H1 (cell line): ENCODE measurements around the gene SLC39A13. TPM values are rescaled to one million over a fixed set of nuclear protein-coding genes. Genes with fewer than 3 reads are reported as not detected.

Experiments used
- CTCF ChIA-PET: fragments of 300-600 bp; sonication (Branson Sonifier 250); formaldehyde crosslinking; loops from one replicate; lab custom pipeline; 2021; ENCODE audit not compliant: partially characterized antibody; lab: Charles Lee
- POLR2A ChIA-PET: fragments of 300-600 bp; sonication (Branson Sonifier 250); formaldehyde crosslinking; loops from one replicate; lab custom pipeline; 2021; ENCODE audit warnings: inconsistent platforms; ENCODE audit not compliant: partially characterized antibody; lab: Charles Lee
- DNase-seq, 2 experiments: peaks; one replicate each; pipeline versions ENCODE4 v3.0.0 to v3.0.0-alpha.2; 2010 to 2022; ENCODE audit warnings: low spot score in 2 of 2, low read depth in 1 of 2, mixed read lengths in 1 of 2
- FAIRE-seq: peaks from 2 replicates; lab custom pipeline; 2011; peaks lifted over from hg19 to GRCh38; lab: Jason Lieb, UNC
- H2AFZ ChIP-seq: 2 replicates; pipeline ENCODE4 v1.8.1; 2012; ENCODE audit warnings: low read length, inconsistent platforms
- H2AK5ac ChIP-seq: 2 replicates; pipeline ENCODE4 v1.6.1; 2013; ENCODE audit warnings: low read depth, low read length
- H2BK120ac ChIP-seq: replicated peaks from 2 replicates; pipeline ENCODE3; 2013; ENCODE audit warnings: low read depth, low read length, inconsistent platforms
- H2BK12ac ChIP-seq: 2 replicates; pipeline ENCODE4 v1.6.1; 2013; ENCODE audit warnings: low read depth, low read length
- H2BK15ac ChIP-seq: 2 replicates; pipeline ENCODE4 v1.6.1; 2013; ENCODE audit warnings: low read length
- H2BK20ac ChIP-seq: 2 replicates; pipeline ENCODE4 v1.6.1; 2013; ENCODE audit warnings: low read length
- H2BK5ac ChIP-seq: 2 replicates; pipeline ENCODE4 v1.6.1; 2013; ENCODE audit warnings: low read depth, low read length
- H3K14ac ChIP-seq: 2 replicates; pipeline ENCODE4 v1.6.1; 2013; ENCODE audit warnings: inconsistent platforms; ENCODE audit not compliant: insufficient read length
- H3K18ac ChIP-seq: 2 replicates; pipeline ENCODE4 v1.6.1; 2013; ENCODE audit warnings: low read length; ENCODE audit errors: extremely low read depth
- H3K23ac ChIP-seq: 2 replicates; pipeline ENCODE4 v1.6.1; 2013; ENCODE audit warnings: inconsistent platforms; ENCODE audit not compliant: insufficient read length
- H3K23me2 ChIP-seq: 2 replicates; pipeline ENCODE4 v1.6.1; 2013; ENCODE audit warnings: low read depth, low read length
- H3K27ac ChIP-seq: 2 replicates; pipeline ENCODE4 v1.6.1; 2011; ENCODE audit warnings: low read depth, low read length, inconsistent platforms
- H3K27me3 ChIP-seq, 4 experiments: replicated peaks in 1 of 4; 1 replicate in 1 of 4; 2 replicates in 3 of 4; pipeline versions ENCODE4 v1.6.1 to v1.8.1; 2011 to 2013; ENCODE audit warnings: low read length in 3 of 4, mild to moderate bottlenecking in 3 of 4, inconsistent platforms in 2 of 4, mixed read lengths in 2 of 4, moderate library complexity in 1 of 4; ENCODE audit not compliant: control insufficient read depth in 3 of 4, insufficient read depth in 3 of 4; ENCODE audit errors: extremely low read depth in 1 of 4
- H3K36me3 ChIP-seq, 4 experiments: 2 replicates each; pipeline versions ENCODE4 v1.6.1 to v1.8.1; 2011 to 2013; ENCODE audit warnings: mild to moderate bottlenecking in 4 of 4, low read length in 3 of 4, moderate library complexity in 2 of 4, control low read depth in 1 of 4, inconsistent platforms in 1 of 4; ENCODE audit not compliant: insufficient read depth in 4 of 4, control insufficient read depth in 2 of 4
- H3K4ac ChIP-seq: replicated peaks from 2 replicates; pipeline ENCODE3; 2013; ENCODE audit warnings: low read length, low read depth, mixed read lengths, inconsistent platforms; ENCODE audit not compliant: insufficient read length
- H3K4me1 ChIP-seq, 4 experiments: replicated peaks in 1 of 4; 1 replicate in 1 of 4; 2 replicates in 3 of 4; pipeline versions ENCODE4 v1.6.1 to v1.8.1; 2011 to 2013; ENCODE audit warnings: low read length in 3 of 4, inconsistent platforms in 2 of 4, mixed read lengths in 1 of 4; ENCODE audit not compliant: insufficient read depth in 4 of 4, control insufficient read depth in 3 of 4
- H3K4me2 ChIP-seq, 2 experiments: 2 replicates each; pipeline versions ENCODE4 v1.6.1 to v1.8.1; 2011 to 2013; ENCODE audit warnings: low read depth in 2 of 2, low read length in 2 of 2, control low read depth in 1 of 2, inconsistent platforms in 1 of 2, mild to moderate bottlenecking in 1 of 2; ENCODE audit not compliant: insufficient read depth in 1 of 2
- H3K4me3 ChIP-seq, 4 experiments: fragments of 200-600, 300-600 bp in 1 of 4; sonication (generic), shearing (Covaris generic), sonication (Bioruptor Twin) in 1 of 4; 2 replicates each; pipeline versions ENCODE4 v1.5.1 to v1.8.1; 2011 to 2016; ENCODE audit warnings: low read length in 4 of 4, low read depth in 3 of 4, control low read depth in 2 of 4, inconsistent platforms in 2 of 4, mild to moderate bottlenecking in 2 of 4, mixed read lengths in 1 of 4, moderate library complexity in 1 of 4; ENCODE audit not compliant: insufficient read depth in 2 of 4; ENCODE audit errors: extremely low read depth in 1 of 4
- H3K56ac ChIP-seq: replicated peaks from 2 replicates; pipeline ENCODE3; 2013; ENCODE audit warnings: low read depth, mild to moderate bottlenecking, mixed read lengths, low read length, inconsistent platforms; ENCODE audit not compliant: insufficient read length
- H3K79me1 ChIP-seq: 2 replicates; pipeline ENCODE4 v1.6.1; 2013; ENCODE audit warnings: low read depth, low read length, control low read depth
- H3K79me2 ChIP-seq, 2 experiments: 2 replicates each; pipeline versions ENCODE4 v1.6.1 to v1.8.1; 2012 to 2013; ENCODE audit warnings: low read length in 2 of 2, mild to moderate bottlenecking in 2 of 2, inconsistent platforms in 1 of 2; ENCODE audit not compliant: insufficient read depth in 2 of 2, control insufficient read depth in 1 of 2
- H3K9ac ChIP-seq, 4 experiments: replicated peaks in 1 of 4; 1 replicate in 1 of 4; 2 replicates in 3 of 4; pipeline versions ENCODE4 v1.6.1 to v1.8.1; 2011 to 2013; ENCODE audit warnings: low read depth in 3 of 4, low read length in 3 of 4, control low read depth in 2 of 4, mild to moderate bottlenecking in 2 of 4, moderate library complexity in 2 of 4, inconsistent platforms in 1 of 4; ENCODE audit errors: extremely low read depth in 1 of 4
- H3K9me3 ChIP-seq, 2 experiments: 2 replicates each; pipeline versions ENCODE4 v1.6.1 to v1.8.1; 2012 to 2013; ENCODE audit warnings: mild to moderate bottlenecking in 2 of 2, moderate library complexity in 2 of 2, control low read depth in 1 of 2, inconsistent platforms in 1 of 2, low read depth in 1 of 2, low read length in 1 of 2, mixed read lengths in 1 of 2; ENCODE audit not compliant: insufficient read depth in 2 of 2
- H4K20me1 ChIP-seq, 2 experiments: replicated peaks in 1 of 2; 2 replicates each; pipeline versions ENCODE3 to v1.8.1; 2011 to 2013; ENCODE audit warnings: inconsistent platforms in 2 of 2, low read length in 2 of 2, mild to moderate bottlenecking in 1 of 2; ENCODE audit not compliant: insufficient read depth in 2 of 2, control insufficient read depth in 1 of 2
- H4K5ac ChIP-seq: 2 replicates; pipeline ENCODE4 v1.6.1; 2013; ENCODE audit warnings: low read length, low read depth, mixed read lengths, inconsistent platforms; ENCODE audit not compliant: insufficient read length
- H4K8ac ChIP-seq: 2 replicates; pipeline ENCODE4 v1.8.0; 2013; ENCODE audit warnings: mild to moderate bottlenecking, moderate library complexity, low read length, inconsistent platforms; ENCODE audit not compliant: insufficient read depth; ENCODE audit errors: extremely low read depth
- H4K91ac ChIP-seq: replicated peaks from 2 replicates; pipeline ENCODE3; 2013; ENCODE audit warnings: low read length, mixed read lengths, inconsistent platforms; ENCODE audit not compliant: insufficient read length
- KDM4A ChIP-seq: IDR thresholded peaks from one replicate; pipeline ENCODE4 v1.7.1; 2012; ENCODE audit warnings: low read depth, mild to moderate bottlenecking, moderate library complexity, low read length, inconsistent platforms; ENCODE audit not compliant: severe bottlenecking
- MAFK ChIP-seq: IDR thresholded peaks from 2 replicates; pipeline ENCODE4 v1.6.1; 2012; ENCODE audit warnings: low read depth, mild to moderate bottlenecking, improper control_type of control experiment, low read length
- SAP30 ChIP-seq: fragments of 300-600 bp; sonication (generic); IDR thresholded peaks from 2 replicates; pipeline ENCODE4 v1.7.1; 2012; ENCODE audit warnings: low read length, moderate library complexity, mild to moderate bottlenecking, inconsistent platforms; ENCODE audit not compliant: insufficient read depth, insufficient replicate concordance
- SP4 ChIP-seq: IDR thresholded peaks from 2 replicates; pipeline ENCODE4 v1.6.1; 2012; ENCODE audit warnings: low read length, inconsistent platforms
- SUZ12 ChIP-seq: fragments of 200-600 bp; sonication (generic); IDR thresholded peaks from 2 replicates; pipeline ENCODE4 v1.6.1; 2012; ENCODE audit warnings: mild to moderate bottlenecking, inconsistent platforms, low read length, moderate library complexity, mixed read lengths
- TAF7 ChIP-seq: optimal IDR thresholded peaks from 2 replicates; pipeline ENCODE3; 2011; ENCODE audit warnings: low read depth, mild to moderate bottlenecking, inconsistent platforms, low read length, moderate library complexity, borderline replicate concordance
- TEAD4 ChIP-seq: IDR thresholded peaks from 2 replicates; pipeline ENCODE4 v1.6.1; 2012; ENCODE audit warnings: low read depth, low read length, inconsistent platforms, mixed read lengths
- WGBS, 2 experiments: shearing (Covaris generic) in 1 of 2; methylation state at CpG; one replicate each; pipeline versions ENCODE4 v1.1.6 to v1.1.7; 2013 to 2015; ENCODE audit warnings: low lambda C conversion rate in 2 of 2, mixed read lengths in 2 of 2, inconsistent platforms in 1 of 2, low coverage in 1 of 2, missing lambda C conversion rate in 1 of 2; ENCODE audit not compliant: insufficient replicate concordance in 2 of 2, insufficient coverage in 1 of 2, insufficient read length in 1 of 2; ENCODE audit errors: extremely low coverage in 1 of 2, missing lambda C conversion rate in 1 of 2; 5-methylcytosine and 5-hydroxymethylcytosine counted together
- polyA plus RNA-seq, 7 experiments: library from polyadenylated mRNA; depleted of rRNA in 3 of 7; stranded (reverse) in 5 of 7; unstranded in 2 of 7; fragments of >200 nt in 5 of 7; fragments of 200-250 nt in 2 of 7; gene quantifications; 1 replicate in 5 of 7; 2 replicates in 1 of 7; 4 replicates in 1 of 7; pipeline versions ENCODE4 v1.2.1 to v1.2.3, GENCODE V29; 2011 to 2013; ENCODE audit warnings: missing spikeins in 2 of 7, mixed read lengths in 2 of 7
- total RNA-seq: library from RNA; stranded (reverse); fragmentation: NEBNext Ultra II Directional; extraction: Animal tissue kit (Norgen Biotek cat#: 25700); gene quantifications from 2 replicates; pipeline ENCODE4 v1.2.1, GENCODE V29; 2021
- TF ChIP-seq, protein P1 (sequence below): IDR thresholded peaks from 2 replicates; pipeline ENCODE4 v1.6.1; 2012; ENCODE audit warnings: inconsistent platforms

The SLC39A13 gene
- total and polyA plus RNA-seq, 2 of the 8 experiments (the other 6 are each of a cell fraction or from before 2014, with no cell fraction given), result 23.2 to 30.0 TPM

DNA sequence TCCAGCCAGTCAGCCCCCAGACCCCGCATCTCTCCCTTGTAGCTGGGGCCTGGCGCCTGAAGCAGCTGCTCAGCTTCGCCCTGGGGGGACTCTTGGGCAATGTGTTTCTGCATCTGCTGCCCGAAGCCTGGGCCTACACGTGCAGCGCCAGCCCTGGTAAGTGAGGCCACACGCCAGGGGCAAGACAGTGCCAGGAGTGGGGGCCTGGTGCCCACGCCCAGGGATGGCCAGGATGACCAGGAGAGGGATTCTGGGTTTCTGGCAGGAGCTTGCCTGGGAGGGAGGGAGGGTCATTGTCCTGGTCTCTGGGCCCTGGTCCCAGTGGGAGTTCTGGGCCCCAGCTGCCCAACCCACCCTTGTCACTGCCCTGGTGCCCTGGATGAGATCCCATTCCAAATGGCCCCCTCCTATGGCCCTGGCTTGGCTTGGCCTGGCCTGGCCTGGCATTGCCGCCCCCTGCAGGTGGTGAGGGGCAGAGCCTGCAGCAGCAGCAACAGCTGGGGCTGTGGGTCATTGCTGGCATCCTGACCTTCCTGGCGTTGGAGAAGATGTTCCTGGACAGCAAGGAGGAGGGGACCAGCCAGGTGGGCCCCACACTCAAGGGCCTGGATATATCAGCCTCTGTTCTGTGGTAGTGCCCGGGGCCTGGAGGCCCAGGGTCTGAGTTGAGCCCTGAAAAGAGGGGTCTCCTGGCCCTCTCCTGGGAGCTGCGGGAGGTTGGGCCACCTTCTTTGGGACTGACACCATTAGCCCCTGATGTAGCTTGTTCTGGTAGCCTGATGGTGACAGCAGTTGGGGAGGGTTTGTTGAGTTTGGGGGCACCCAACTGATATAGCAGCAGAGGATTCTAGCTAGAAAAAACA lies 3.7 kb downstream of the SLC39A13 start:
- H3K9ac ChIP-seq, result no peak overlapping the region
- TF ChIP-seq, protein P1, sequence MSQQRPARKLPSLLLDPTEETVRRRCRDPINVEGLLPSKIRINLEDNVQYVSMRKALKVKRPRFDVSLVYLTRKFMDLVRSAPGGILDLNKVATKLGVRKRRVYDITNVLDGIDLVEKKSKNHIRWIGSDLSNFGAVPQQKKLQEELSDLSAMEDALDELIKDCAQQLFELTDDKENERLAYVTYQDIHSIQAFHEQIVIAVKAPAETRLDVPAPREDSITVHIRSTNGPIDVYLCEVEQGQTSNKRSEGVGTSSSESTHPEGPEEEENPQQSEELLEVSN, result no peak
- TF ChIP-seq KDM4A (no peak), TAF7 (no peak), SP4 (no peak), SAP30 (no peak), TEAD4 (no peak), SUZ12 (no peak), MAFK (no peak)

More for the DNA sequence above, 3.7 kb downstream of the SLC39A13 start:
- no peak overlapping the region for H2BK15ac ChIP-seq
- H2AK5ac ChIP-seq, result no peak overlapping the region
- H3K27ac ChIP-seq, result no peak overlapping the region
- H3K56ac ChIP-seq, result no peak overlapping the region
- no peaks in the 10 kb centered on the region for H3K79me1 ChIP-seq
- no peaks in the 10 kb centered on the region for H3K27me3 ChIP-seq
- 80% methylated on average over 12 of the region's 12 CpGs; no CpG with 5 or more reads in 1 of the 2 experiments for WGBS, 2 experiments
- H2BK120ac ChIP-seq, result no peak overlapping the region
- ChIA-PET POLR2A (interaction anchor here (0.6 to 12.8 kb wide), 8 partner anchors 9 to 349 kb away, joined by 3 to 140 read pairs (median 4); partner anchors contain the start of gene PSMC3), CTCF (interaction anchor here (0.6 to 6.2 kb wide), 41 partner anchors 9 to 499 kb away, joined by 3 to 59 read pairs (median 4); partner anchors contain the start of genes CELF1, DDB2, PSMC3 and RAPSN)
- FAIRE-seq, result no peak
- H3K4me1 ChIP-seq, result peaks cover 4 to 12% (median 10%) of the 10 kb centered on the region in 4 experiments
- H3K4ac ChIP-seq, result no peak overlapping the region
- no peak overlapping the region for H3K23ac ChIP-seq
- H3K9me3 ChIP-seq, result no peaks in the 10 kb centered on the region
- H4K5ac ChIP-seq, result no peak overlapping the region
- no peaks in the 10 kb centered on the region; a peak in 1 of 4 replicates for H3K79me2 ChIP-seq
- H4K8ac ChIP-seq, result peak overlapping the region; percentile 57; the same call in 1 of the 2 replicates
- H2BK12ac ChIP-seq, result no peak overlapping the region
- H4K20me1 ChIP-seq, result peaks cover 0 to 8% of the 10 kb centered on the region in 2 experiments
- no peak overlapping the region for H2BK5ac ChIP-seq
- peak in 1 of 2 experiments; percentile 90 for DNase-seq
- H2AFZ ChIP-seq, result no peak overlapping the region
- peaks cover 0 to 2% (median 0%) of the 10 kb centered on the region in 4 experiments; a peak in 2 of 8 replicates for H3K36me3 ChIP-seq
- no peak overlapping the region for H3K18ac ChIP-seq
- no peak overlapping the region for H4K91ac ChIP-seq
- no peak overlapping the region for H2BK20ac ChIP-seq
- peaks cover 11% of the 10 kb centered on the region for H3K23me2 ChIP-seq
- no peak overlapping the region for H3K4me3 ChIP-seq
- H3K4me2 ChIP-seq, result no peak overlapping the region
- H3K14ac ChIP-seq, result no peak overlapping the region
